CD14-positive monocyte (primary cell): ENCODE data around the gene YTHDF1. TPM values are rescaled to one million over a fixed set of nuclear protein-coding genes. Genes with fewer than 3 reads are reported as not detected.
A peak's percentile ranks its signal among the peaks of the same experiment; 100 is the strongest.

Source experiments
- DNase-seq, 3 donors: peaks; one replicate each; pipeline ENCODE4 v3.0.0-alpha.2; 2011 to 2022
- H2AFZ ChIP-seq: 2 replicates; pipeline ENCODE4 v1.6.0; 2012; ENCODE audit warnings: mild to moderate bottlenecking, low read depth, low read length, inconsistent platforms; ENCODE audit not compliant: insufficient read depth, poor library complexity, severe bottlenecking
- H3K27ac ChIP-seq, 2 donors: 1 replicate in 1 of 2; 2 replicates in 1 of 2; pipeline ENCODE4 v1.5.1; 2012 to 2013; ENCODE audit warnings: low read length in 2 of 2, control low read depth in 1 of 2, inconsistent platforms in 1 of 2, low read depth in 1 of 2, mild to moderate bottlenecking in 1 of 2
- H3K27me3 ChIP-seq, 2 donors: one replicate each; pipeline versions ENCODE4 v1.6.0 to v1.6.1; 2011 to 2013; ENCODE audit warnings: low read length in 2 of 2; ENCODE audit not compliant: control insufficient read depth in 2 of 2, insufficient read depth in 2 of 2
- H3K36me3 ChIP-seq, 2 donors: replicated peaks in 1 of 2; 1 replicate in 1 of 2; 2 replicates in 1 of 2; pipeline versions ENCODE4 v1.5.1 to v1.6.1; 2012 to 2013; ENCODE audit warnings: low read length in 2 of 2, control low read depth in 1 of 2, inconsistent platforms in 1 of 2, mild to moderate bottlenecking in 1 of 2; ENCODE audit not compliant: insufficient read depth in 2 of 2, control insufficient read depth in 1 of 2
- H3K4me1 ChIP-seq, 2 donors: 1 replicate in 1 of 2; 2 replicates in 1 of 2; pipeline versions ENCODE4 v1.5.1 to v1.6.1; 2012 to 2013; ENCODE audit warnings: low read length in 2 of 2, control low read depth in 1 of 2, inconsistent platforms in 1 of 2, mild to moderate bottlenecking in 1 of 2, moderate library complexity in 1 of 2; ENCODE audit not compliant: insufficient read depth in 2 of 2, control insufficient read depth in 1 of 2
- H3K4me2 ChIP-seq: replicated peaks from 2 replicates; pipeline ENCODE3; 2012; ENCODE audit warnings: low read length, moderate library complexity, mild to moderate bottlenecking; ENCODE audit not compliant: poor library complexity, severe bottlenecking; ENCODE audit errors: extremely low read depth
- H3K4me3 ChIP-seq, 3 experiments: fragments of 200-600 bp in 1 of 3; sonication (generic) in 1 of 3; replicated peaks in 1 of 3; 1 replicate in 2 of 3; 2 replicates in 1 of 3; pipeline ENCODE4 v1.5.1; 2011 to 2013; ENCODE audit warnings: low read length in 3 of 3, mild to moderate bottlenecking in 3 of 3, control low read depth in 2 of 3, low read depth in 2 of 3, inconsistent platforms in 1 of 3, moderate library complexity in 1 of 3
- H3K79me2 ChIP-seq: 2 replicates; pipeline ENCODE4 v1.6.0; 2012; ENCODE audit warnings: mild to moderate bottlenecking, control low read depth, inconsistent platforms, low read length, moderate library complexity; ENCODE audit not compliant: insufficient read depth
- H3K9ac ChIP-seq: 2 replicates; pipeline ENCODE4 v1.6.0; 2017; ENCODE audit warnings: low read length, mild to moderate bottlenecking; ENCODE audit not compliant: insufficient read depth, poor library complexity, severe bottlenecking
- H3K9me3 ChIP-seq, 2 donors: replicated peaks in 1 of 2; 1 replicate in 1 of 2; 2 replicates in 1 of 2; pipeline versions ENCODE4 v1.5.1 to v1.6.1; 2012 to 2013; ENCODE audit warnings: low read length in 2 of 2, control low read depth in 1 of 2; ENCODE audit not compliant: control insufficient read depth in 1 of 2, insufficient read depth in 1 of 2
- H4K20me1 ChIP-seq: 2 replicates; pipeline ENCODE4 v1.6.0; 2012; ENCODE audit warnings: mild to moderate bottlenecking, low read length, control low read depth, moderate library complexity; ENCODE audit not compliant: insufficient read depth
- H3K27ac Mint-ChIP-seq, 7 donors: one replicate each; pipeline ENCODE4 v1.8.0; 2020; ENCODE audit warnings: mild to moderate bottlenecking in 7 of 7, mixed read lengths in 7 of 7, moderate library complexity in 6 of 7, inconsistent platforms in 2 of 7
- H3K27me3 Mint-ChIP-seq, 3 donors: one replicate each; pipeline ENCODE4 v1.8.0; 2021 to 2022; ENCODE audit warnings: low read depth in 3 of 3, mild to moderate bottlenecking in 3 of 3, mixed read lengths in 3 of 3, moderate library complexity in 3 of 3, inconsistent platforms in 1 of 3
- H3K36me3 Mint-ChIP-seq, 2 donors: one replicate each; pipeline ENCODE4 v1.8.0; 2020; ENCODE audit warnings: mixed read lengths in 2 of 2, inconsistent platforms in 1 of 2, mild to moderate bottlenecking in 1 of 2
- H3K4me1 Mint-ChIP-seq: one replicate; pipeline ENCODE4 v1.8.0; 2020; ENCODE audit warnings: mild to moderate bottlenecking, mixed read lengths
- H3K4me3 Mint-ChIP-seq, 2 donors: one replicate each; pipeline ENCODE4 v1.8.0; 2020; ENCODE audit warnings: mild to moderate bottlenecking in 2 of 2, mixed read lengths in 2 of 2, moderate library complexity in 1 of 2
- H3K9me3 Mint-ChIP-seq, 7 donors: one replicate each; pipeline ENCODE4 v1.8.0; 2020 to 2022; ENCODE audit warnings: mixed read lengths in 7 of 7, mild to moderate bottlenecking in 6 of 7, moderate library complexity in 6 of 7, inconsistent platforms in 2 of 7
- WGBS: methylation state at CpG from one replicate; pipeline ENCODE4 v1.1.5; 2013; ENCODE audit warnings: missing lambda C conversion rate; ENCODE audit not compliant: insufficient coverage; 5-methylcytosine and 5-hydroxymethylcytosine counted together
- intact Hi-C, 2 donors: fragments of 100-400 bp; cut with micrococcal nuclease; formaldehyde crosslinking; loops; one replicate each; pipeline versions ENCODE4 v1.15.0 to v1.15.1; 2023
- polyA plus RNA-seq, 3 donors: library from polyadenylated mRNA; depleted of rRNA in 1 of 3; unstranded in 2 of 3; stranded (reverse) in 1 of 3; fragments of 300-500 nt in 2 of 3; fragments of >200 nt in 1 of 3; fragmentation: Illumina TruSeq in 2 of 3; gene quantifications; 1 replicate in 2 of 3; 2 replicates in 1 of 3; pipeline ENCODE4 v1.2.3, GENCODE V29; 2012 to 2021
- TF ChIP-seq, protein P1 (sequence below): fragments of 200-600 bp; IDR thresholded peaks from one replicate; pipeline ENCODE4 v1.8.0; 2022; ENCODE audit warnings: antibody characterized with exemption, mild to moderate bottlenecking

Gene YTHDF1
- polyA plus RNA-seq, 3 donors = 18.0 to 33.4 (median 25.9) TPM

DNA sequence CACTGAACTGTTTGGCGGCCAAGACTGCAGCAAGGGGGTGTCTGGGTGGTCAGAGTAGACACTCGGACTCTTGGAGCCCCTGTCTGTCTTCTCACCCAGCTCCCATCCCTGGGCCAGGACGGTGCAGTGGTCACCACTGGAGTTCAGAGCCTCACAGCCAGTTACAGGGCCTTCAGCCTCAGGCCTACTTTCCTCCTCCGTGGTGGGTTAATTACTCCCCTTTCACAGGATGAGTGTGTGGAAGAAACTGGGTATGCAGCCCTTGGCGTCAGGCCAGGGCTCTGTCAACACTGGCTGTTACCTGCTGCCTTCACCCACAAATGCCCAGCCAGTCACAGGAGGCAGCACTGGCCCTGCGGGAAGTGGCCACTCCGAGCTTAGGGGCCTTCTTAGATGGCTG lies 1.8 kb upstream of the YTHDF1 start:
- Mint-ChIP-seq H3K4me1 (peaks cover 20% of the 10 kb centered on the region), H3K4me3 (no peak overlapping the region), H3K27me3 (peaks cover 7 to 16% (median 11%) of the 10 kb centered on the region in 3 donors), H3K9me3 (no peaks in the 10 kb centered on the region), H3K36me3 (peaks cover 18% of the 10 kb centered on the region in 2 donors), H3K27ac (no peak overlapping the region)
- H2AFZ ChIP-seq = no peak overlapping the region
- peaks cover 8 to 20% of the 10 kb centered on the region in 2 donors for H3K36me3 ChIP-seq
- no peak overlapping the region for H3K27ac ChIP-seq
- no peak overlapping the region for H3K4me2 ChIP-seq
- H3K9me3 ChIP-seq = no peaks in the 10 kb centered on the region
- TF ChIP-seq, protein P1, sequence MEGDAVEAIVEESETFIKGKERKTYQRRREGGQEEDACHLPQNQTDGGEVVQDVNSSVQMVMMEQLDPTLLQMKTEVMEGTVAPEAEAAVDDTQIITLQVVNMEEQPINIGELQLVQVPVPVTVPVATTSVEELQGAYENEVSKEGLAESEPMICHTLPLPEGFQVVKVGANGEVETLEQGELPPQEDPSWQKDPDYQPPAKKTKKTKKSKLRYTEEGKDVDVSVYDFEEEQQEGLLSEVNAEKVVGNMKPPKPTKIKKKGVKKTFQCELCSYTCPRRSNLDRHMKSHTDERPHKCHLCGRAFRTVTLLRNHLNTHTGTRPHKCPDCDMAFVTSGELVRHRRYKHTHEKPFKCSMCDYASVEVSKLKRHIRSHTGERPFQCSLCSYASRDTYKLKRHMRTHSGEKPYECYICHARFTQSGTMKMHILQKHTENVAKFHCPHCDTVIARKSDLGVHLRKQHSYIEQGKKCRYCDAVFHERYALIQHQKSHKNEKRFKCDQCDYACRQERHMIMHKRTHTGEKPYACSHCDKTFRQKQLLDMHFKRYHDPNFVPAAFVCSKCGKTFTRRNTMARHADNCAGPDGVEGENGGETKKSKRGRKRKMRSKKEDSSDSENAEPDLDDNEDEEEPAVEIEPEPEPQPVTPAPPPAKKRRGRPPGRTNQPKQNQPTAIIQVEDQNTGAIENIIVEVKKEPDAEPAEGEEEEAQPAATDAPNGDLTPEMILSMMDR = no peak
- peaks cover 0 to 5% of the 10 kb centered on the region in 2 donors for H3K27me3 ChIP-seq
- peaks cover 26% of the 10 kb centered on the region for H4K20me1 ChIP-seq
- DNase-seq = no peak
- H3K4me3 ChIP-seq = no peak overlapping the region
- WGBS = 96% methylated on average over 5 of the region's 7 CpGs
- intact Hi-C loops = loop anchor here (2.0 to 10.0 kb wide), 2 partner anchors 283 to 289 kb away; partner anchors contain the start of gene GID8 (in 1 of the 2)
- peaks cover 15 to 19% of the 10 kb centered on the region in 2 donors for H3K4me1 ChIP-seq
- H3K79me2 ChIP-seq = peaks cover 30% of the 10 kb centered on the region
- no peak overlapping the region for H3K9ac ChIP-seq

- Histone ChIP-seq H3K9ac (peak overlapping the region; percentile 90), H3K4me3 (peak overlapping the region in 2 of 3 experiments; percentile 51 to 88)
Observed at GRCh38 chr20:63216849-63217471, 1.0 kb upstream of the YTHDF1 start.

More at GRCh38 chr20:63216849-63217471, 1.0 kb upstream of the YTHDF1 start:
- Mint-ChIP-seq H3K36me3 (peaks cover 25% of the 10 kb centered on the region in 2 donors), H3K27me3 (peaks cover 5 to 12% (median 7%) of the 10 kb centered on the region in 3 donors), H3K27ac (peak overlapping the region; percentile 30 to 87 (median 82)), H3K9me3 (no peaks in the 10 kb centered on the region), H3K4me3 (peak overlapping the region; percentile 81 to 92), H3K4me1 (peaks cover 23% of the 10 kb centered on the region)
- H3K27me3 ChIP-seq = peaks cover 0 to 3% of the 10 kb centered on the region in 2 donors
- H3K4me2 ChIP-seq = peak overlapping the region; percentile 92
- peaks cover 33% of the 10 kb centered on the region for H4K20me1 ChIP-seq
- no peak overlapping the region for H3K27ac ChIP-seq
- DNase-seq = no peak
- H3K4me1 ChIP-seq = peaks cover 15 to 19% of the 10 kb centered on the region in 2 donors
- intact Hi-C loops = loop anchor here (2.0 to 10.0 kb wide), 2 partner anchors 282 to 288 kb away; partner anchors contain the start of gene GID8 (in 1 of the 2)
- no peaks in the 10 kb centered on the region for H3K9me3 ChIP-seq
- H3K36me3 ChIP-seq = peaks cover 16 to 27% of the 10 kb centered on the region in 2 donors
- TF ChIP-seq, protein P1 = no peak
- peaks cover 38% of the 10 kb centered on the region for H3K79me2 ChIP-seq
- WGBS = 95% methylated on average over 11 of the region's 13 CpGs
- H2AFZ ChIP-seq = peak overlapping the region; percentile 99
